ENCODE results near the gene TAF15.

The TAF15 gene

GRCh38 chr17:35788477-35789368 lies 20.6 kb upstream of the TAF15 start:
- DNase-seq (ENCODE audit: low read depth), result no peak

GRCh38 chr17:35790841-35791240 lies 18.4 kb upstream of the TAF15 start:
- no peak for DNase-seq (ENCODE audit: low read depth)

GRCh38 chr17:35791681-35792350 lies 17.5 kb upstream of the TAF15 start:
- no peak for DNase-seq (ENCODE audit: low read depth)

- DNase-seq (ENCODE audit: low read depth), result no peak
Observed at GRCh38 chr17:35793257-35793656, 16.0 kb upstream of the TAF15 start.

GRCh38 chr17:35795007-35795870 lies 14.0 kb upstream of the TAF15 start, which contains the start of gene MMP28:
Gene MMP28 (minus strand): TSS chr17:35795641. CDS start chr17:35795377, 264 bp downstream.
- no peak for DNase-seq (ENCODE audit: low read depth)

GRCh38 chr17:35795871-35796265 lies 13.4 kb upstream of the TAF15 start:
- DNase-seq (ENCODE audit: low read depth), result no peak

GRCh38 chr17:35796942-35797341 lies 12.3 kb upstream of the TAF15 start:
- DNase-seq (ENCODE audit: low read depth), result no peak

GRCh38 chr17:35797370-35797769 lies 11.9 kb upstream of the TAF15 start:
- no peak for DNase-seq (ENCODE audit: low read depth)

GRCh38 chr17:35797918-35798317 lies 11.4 kb upstream of the TAF15 start:
- no peak for DNase-seq (ENCODE audit: low read depth)

GRCh38 chr17:35799942-35800341 lies 9.3 kb upstream of the TAF15 start:
- no peak for DNase-seq (ENCODE audit: low read depth)

GRCh38 chr17:35801583-35802224 lies 7.6 kb upstream of the TAF15 start:
- DNase-seq (ENCODE audit: low read depth), result peak; percentile 75

GRCh38 chr17:35804658-35805192 lies 4.6 kb upstream of the TAF15 start:
- peak; percentile 60 for DNase-seq (ENCODE audit: low read depth)

- DNase-seq (ENCODE audit: low read depth), result no peak
Observed at GRCh38 chr17:35807371-35808144, 1.7 kb upstream of the TAF15 start.

- DNase-seq (ENCODE audit: low read depth), result peak; percentile 25
Observed at GRCh38 chr17:35808240-35808961, 883 bp upstream of the TAF15 start.

GRCh38 chr17:35809855-35810461 lies 674 bp downstream of the TAF15 start:
- no peak for DNase-seq (ENCODE audit: low read depth)

- no peak for DNase-seq (ENCODE audit: low read depth)
Observed at GRCh38 chr17:35811759-35812158, 2.5 kb downstream of the TAF15 start.

- DNase-seq (ENCODE audit: low read depth), result no peak
Observed at GRCh38 chr17:35812456-35812855, 3.2 kb downstream of the TAF15 start.

- no peak for DNase-seq (ENCODE audit: low read depth)
Observed at GRCh38 chr17:35816723-35817122, 7.4 kb downstream of the TAF15 start.

GRCh38 chr17:35817196-35817595 lies 7.9 kb downstream of the TAF15 start:
- no peak for DNase-seq (ENCODE audit: low read depth)

- no peak for DNase-seq (ENCODE audit: low read depth)
Observed at GRCh38 chr17:35819455-35819854, 10.2 kb downstream of the TAF15 start.
